Right ventricle myocardium superior (tissue), 1 donor: Measurements from ENCODE around the gene AEBP2. TPM values are rescaled to one million over a fixed set of nuclear protein-coding genes. Genes with fewer than 3 reads are reported as not detected.

Experiments
- ATAC-seq: fragments of 200-7000 bp; cut with Tn5 transposase; one replicate; pipeline ENCODE4 v1.9.1; 2020; ENCODE audit warnings: mild to moderate bottlenecking; ENCODE audit not compliant: poor library complexity
- DNase-seq: peaks from one replicate; pipeline ENCODE4 v3.0.0-alpha.2; 2020
- intact Hi-C: fragments of 100-400 bp; cut with DNase I; formaldehyde crosslinking; loops from one replicate; pipeline ENCODE4 v1.11.2; 2022
- total RNA-seq: library from RNA; stranded (reverse); fragmentation: NEBNext Ultra II Directional; extraction: Animal tissue kit (Norgen Biotek cat#: 25700); gene quantifications from one replicate; pipeline ENCODE4 v1.2.1, GENCODE V29; 2021
- donor health status: DM: no; HTN: yes; CAD: no; lungs with severe emphysema.

AEBP2 gene
- total RNA-seq, 1 donor from 2014 or later: 27.5 TPM

DNA sequence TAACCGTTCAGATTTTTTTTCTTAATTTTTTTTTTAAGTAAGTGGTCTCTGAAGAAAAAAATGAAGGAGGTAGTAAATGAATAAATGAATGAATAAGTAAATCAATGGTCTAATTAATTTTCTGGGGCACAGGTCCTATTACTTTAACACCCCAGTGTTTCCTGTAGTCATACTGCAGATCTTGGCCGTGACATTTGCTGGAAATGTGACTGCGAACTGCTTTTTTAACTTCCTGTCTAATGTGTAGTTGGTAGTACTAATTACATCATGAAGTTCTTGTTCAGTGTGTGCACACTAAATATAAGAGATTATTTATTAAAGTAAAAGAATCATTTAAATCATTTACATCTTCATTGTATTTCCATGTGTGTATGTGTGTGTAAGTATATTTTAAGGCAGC, 45.4 kb downstream of the AEBP2 start:
- intact Hi-C loops: no loop called here
- no peak for DNase-seq
- ATAC-seq: no peak

- intact Hi-C loops: no loop called here
- ATAC-seq (no peak), DNase-seq (no peak)
Measured at GRCh38 chr12:19485240-19485639, 45.9 kb downstream of the AEBP2 start.

- intact Hi-C loops: no loop called here
- ATAC-seq: no peak
- DNase-seq: no peak
Measured at GRCh38 chr12:19489168-19489567, 49.9 kb downstream of the AEBP2 start.

DNA sequence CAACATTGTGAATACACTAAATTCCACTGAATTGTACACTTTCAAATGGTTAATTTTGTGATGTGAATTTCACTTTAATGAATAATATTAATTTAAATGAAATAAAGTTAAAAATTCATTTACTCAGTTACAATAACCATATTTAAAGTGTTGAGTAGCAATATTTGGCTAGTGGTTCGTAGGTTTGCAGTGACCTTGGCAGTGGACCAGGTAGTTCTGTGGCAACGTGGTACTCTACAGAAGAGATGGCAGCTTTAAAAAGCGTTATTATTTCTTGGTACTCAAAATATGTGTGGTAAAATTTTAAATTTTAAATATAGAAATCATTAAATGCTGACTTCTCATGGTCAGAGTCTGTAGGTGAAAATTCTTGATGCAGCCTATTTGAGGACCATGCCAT, 51.6 kb downstream of the AEBP2 start:
- intact Hi-C loops: no loop called here
- DNase-seq (no peak), ATAC-seq (no peak)

DNA sequence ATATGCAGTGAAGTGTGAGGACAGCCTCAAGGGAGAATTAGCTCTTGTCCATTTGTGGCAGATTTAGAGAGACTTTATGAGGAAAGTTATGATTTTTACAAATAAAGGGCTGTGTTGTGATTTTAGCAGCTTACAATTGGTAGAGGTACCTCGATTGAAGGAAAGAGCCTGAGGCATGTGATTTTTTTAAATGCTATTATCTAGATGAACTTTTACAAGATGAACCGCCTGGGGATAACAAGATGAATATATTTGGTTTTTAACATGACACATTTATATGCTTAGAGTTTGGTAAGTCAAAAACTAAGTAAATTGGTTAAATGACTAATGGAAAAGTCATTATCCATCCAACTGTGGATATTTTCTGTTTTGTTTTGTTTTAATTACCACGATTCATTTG, 52.6 kb downstream of the AEBP2 start:
- no peak for DNase-seq
- intact Hi-C loops: no loop called here
- ATAC-seq: no peak

- intact Hi-C loops: no loop called here
- ATAC-seq: no peak
- DNase-seq: no peak
Measured at GRCh38 chr12:19496219-19496878, 57.1 kb downstream of the AEBP2 start.

- no peak for ATAC-seq
- intact Hi-C loops: no loop called here
- no peak for DNase-seq
Measured at GRCh38 chr12:19498099-19498498, 58.8 kb downstream of the AEBP2 start.

DNA sequence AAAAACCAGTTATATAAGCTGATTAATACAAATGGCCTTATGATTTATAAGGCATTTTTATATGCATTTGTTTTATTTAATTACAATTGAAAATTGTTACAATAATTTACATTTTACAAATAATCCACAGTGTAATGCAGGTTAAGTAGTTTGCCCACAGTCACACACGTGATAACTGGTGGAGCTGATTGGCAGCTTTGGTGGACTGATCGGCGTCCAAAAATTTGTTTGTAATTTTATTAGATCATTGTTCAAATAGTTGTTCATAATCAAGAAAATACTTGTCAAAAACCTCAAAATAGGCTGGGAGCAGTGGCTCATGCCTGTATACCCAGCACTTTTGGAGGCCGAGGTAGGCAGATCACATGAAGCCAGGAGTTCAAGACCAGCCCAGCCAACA, 59.7 kb downstream of the AEBP2 start:
- intact Hi-C loops: no loop called here
- DNase-seq: no peak
- no peak for ATAC-seq

GRCh38 chr12:19506497-19506896, 67.2 kb downstream of the AEBP2 start:
- intact Hi-C loops: no loop called here
- DNase-seq (no peak), ATAC-seq (no peak)

DNA sequence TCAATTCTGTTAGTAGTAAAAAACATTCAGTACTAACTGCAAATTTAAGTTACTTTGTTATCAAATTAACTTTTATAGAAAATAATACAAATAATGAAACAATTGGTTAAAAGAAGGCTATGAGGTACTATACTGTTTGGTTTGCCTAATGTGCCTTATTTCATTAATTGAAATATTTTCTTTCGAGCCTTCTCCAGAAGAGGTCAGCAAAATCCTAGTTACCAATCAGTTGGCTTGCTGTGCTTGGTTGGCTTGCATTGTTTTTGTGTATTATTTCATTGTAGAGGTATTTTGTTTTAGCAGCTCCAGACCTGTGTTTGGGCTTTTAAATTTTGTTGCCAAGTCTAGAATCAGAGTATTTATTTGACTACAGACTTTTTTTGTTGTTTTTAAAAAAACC, 68.5 kb downstream of the AEBP2 start:
- peak; percentile 56 for ATAC-seq
- DNase-seq: no peak
- intact Hi-C loops: no loop called here

DNA sequence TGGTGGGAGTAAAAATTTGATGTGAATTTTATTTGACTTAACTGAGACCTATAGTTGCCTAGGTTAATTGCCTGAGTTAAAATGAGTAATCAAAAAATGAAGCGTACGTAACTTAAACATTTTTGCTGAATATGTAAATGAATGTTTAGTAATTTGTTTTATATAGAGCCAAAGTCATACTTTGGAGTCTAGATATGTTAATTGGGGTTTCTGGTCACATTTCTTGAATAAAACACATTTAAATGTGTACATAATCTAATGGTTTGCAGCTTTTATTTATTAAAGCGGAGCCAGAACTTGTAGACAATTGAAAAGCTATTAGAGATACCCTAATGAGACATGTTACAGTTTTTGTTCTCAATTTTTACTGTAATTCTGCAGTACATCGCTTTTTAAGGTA, 71.2 kb downstream of the AEBP2 start:
- intact Hi-C loops: no loop called here
- DNase-seq (no peak), ATAC-seq (no peak)

GRCh38 chr12:19515179-19515578, 75.9 kb downstream of the AEBP2 start:
- intact Hi-C loops: no loop called here
- no peak for DNase-seq
- no peak for ATAC-seq

- no peak for DNase-seq
- no peak for ATAC-seq
- intact Hi-C loops: no loop called here
Measured at GRCh38 chr12:19517583-19517982, 78.3 kb downstream of the AEBP2 start.

DNA sequence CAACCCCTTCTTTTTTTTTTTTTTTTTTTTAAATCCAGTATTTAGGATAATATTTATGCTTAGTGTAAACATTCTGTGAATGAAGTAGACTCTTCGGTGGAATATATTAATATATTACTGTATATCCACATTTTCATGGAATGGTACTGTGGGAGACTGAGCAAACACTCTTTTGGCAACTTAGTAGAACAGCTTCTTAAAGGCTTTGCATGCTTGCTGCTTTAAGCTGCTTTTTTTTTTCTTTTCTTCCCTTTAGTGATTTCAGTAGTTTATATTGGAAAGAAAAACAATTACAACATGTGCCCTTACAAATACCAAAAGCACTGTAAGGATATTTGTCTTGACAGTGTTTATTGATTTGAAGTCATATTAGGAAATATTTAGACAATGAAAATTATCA, 78.9 kb downstream of the AEBP2 start:
- no peak for DNase-seq
- intact Hi-C loops: no loop called here
- no peak for ATAC-seq

- no peak for ATAC-seq
- intact Hi-C loops: no loop called here
- no peak for DNase-seq
Measured at GRCh38 chr12:19520646-19521415, 81.5 kb downstream of the AEBP2 start.

DNA sequence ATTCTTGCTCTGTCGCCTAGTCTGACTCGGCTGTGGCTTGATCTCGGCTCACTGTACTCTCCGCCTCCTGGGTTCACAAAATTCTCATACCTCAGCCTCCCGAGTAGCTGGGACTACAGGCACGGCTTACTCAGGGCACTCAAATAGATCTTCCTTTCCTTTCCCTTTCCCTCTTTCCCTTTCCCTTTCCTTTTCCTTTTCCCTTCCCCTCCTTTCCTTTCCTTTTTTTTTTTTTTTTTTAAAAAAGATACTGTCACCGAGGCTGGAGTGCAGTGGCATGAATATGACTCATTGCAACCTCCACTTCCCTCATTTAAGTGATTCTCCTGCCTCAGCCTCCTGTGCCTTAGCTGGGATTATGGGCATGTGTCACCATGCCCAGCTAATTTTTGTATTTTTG, 86.0 kb downstream of the AEBP2 start:
- DNase-seq: no peak
- ATAC-seq: no peak
- intact Hi-C loops: no loop called here

DNA sequence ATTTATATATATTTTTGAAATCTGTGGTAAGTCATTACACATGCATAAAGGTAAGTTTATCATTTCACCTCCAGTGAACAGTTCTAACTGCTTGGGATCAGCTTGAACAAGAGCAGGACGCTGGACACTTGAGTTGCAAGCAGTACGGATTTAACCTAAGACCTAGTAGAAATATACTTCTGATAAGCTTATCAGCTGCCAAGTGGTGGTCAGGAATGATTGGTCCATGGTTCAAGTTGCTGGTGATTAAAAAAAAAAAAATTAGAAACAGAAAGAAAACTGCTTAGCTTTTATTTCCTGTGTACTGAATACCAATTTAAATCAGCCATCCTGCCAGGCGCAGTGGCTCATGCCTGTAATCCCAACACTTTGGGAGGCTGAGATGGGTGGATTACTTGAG, 88.6 kb downstream of the AEBP2 start:
- DNase-seq (no peak), ATAC-seq (no peak)
- intact Hi-C loops: no loop called here

DNA sequence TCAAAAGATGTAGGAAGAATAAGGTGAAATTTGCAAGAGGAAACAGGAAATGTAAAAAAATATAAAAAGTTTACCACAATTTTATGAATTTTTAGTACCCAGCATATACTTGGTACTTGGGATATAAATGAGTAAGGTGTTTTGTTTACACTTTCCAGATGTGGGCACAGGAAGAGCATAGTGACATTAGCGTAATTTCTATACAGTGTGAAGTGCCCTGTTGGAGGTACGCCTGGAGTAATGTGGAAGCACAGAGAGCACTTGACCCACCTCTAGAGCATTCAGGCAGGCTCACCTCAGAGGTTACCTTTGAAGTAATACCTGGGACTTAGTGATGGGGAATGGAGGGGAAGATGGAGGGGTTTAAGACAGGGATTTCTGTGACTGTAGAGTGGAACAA, 89.5 kb downstream of the AEBP2 start:
- ATAC-seq (no peak), DNase-seq (no peak)
- intact Hi-C loops: no loop called here

GRCh38 chr12:19529951-19530636, 90.8 kb downstream of the AEBP2 start:
- DNase-seq (no peak), ATAC-seq (no peak)
- intact Hi-C loops: no loop called here

GRCh38 chr12:19530637-19531023, 91.3 kb downstream of the AEBP2 start:
- no peak for DNase-seq
- no peak for ATAC-seq
- intact Hi-C loops: no loop called here
